ENCODE results near the gene MACROH2A1. TPM values are rescaled to one million over a fixed set of nuclear protein-coding genes. Genes with fewer than 3 reads are reported as not detected.

Gene MACROH2A1
- total and polyA plus RNA-seq, 2 of the 4 experiments (the other 2 are of a cell fraction): 122 to 126 TPM

DNA sequence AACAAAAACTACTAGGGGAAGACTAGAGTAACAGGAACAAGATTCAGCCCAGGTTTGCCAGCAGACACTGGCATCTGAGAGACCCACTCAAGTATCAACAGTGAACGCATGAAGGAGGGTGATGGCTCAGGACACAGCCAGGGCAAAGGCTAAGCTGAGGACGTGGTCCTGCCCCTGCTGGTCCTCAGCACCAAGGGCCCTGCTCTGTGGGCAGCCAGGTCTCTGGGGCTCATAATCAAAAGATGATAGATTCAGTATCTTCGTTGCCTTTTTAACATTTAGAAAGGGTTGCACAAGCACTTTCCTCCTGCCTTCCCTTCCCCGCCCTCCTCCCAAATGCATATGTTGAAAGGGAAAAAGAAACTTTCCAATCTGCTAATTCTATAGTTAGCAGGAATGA, 31.5 kb downstream of the MACROH2A1 start:
- peak; percentile 5 for ATAC-seq (ENCODE audit: low read depth)
- Histone ChIP-seq H4K20me1 (ENCODE audit: insufficient read depth, low read length) (peaks cover 22% of the 10 kb centered on the region; the same call in 1 of the 2 replicates), H3K79me1 (ENCODE audit: low read depth in 1 of 2, low read length in 2 of 2) (peaks cover 53 to 82% of the 10 kb centered on the region in 2 experiments), H4K91ac (ENCODE audit: insufficient read depth, low read depth, low read length) (peak overlapping the region; percentile 88), H3K9ac (ENCODE audit: low read depth, low read length) (peak overlapping the region; percentile 57), H3K4me1 (ENCODE audit: control insufficient read depth, insufficient read depth, low read length) (peaks cover 44% of the 10 kb centered on the region), H2BK5ac (ENCODE audit: low read depth, low read length, poor library complexity, severe bottlenecking) (peak overlapping the region; percentile 92), H2BK120ac (ENCODE audit: low read depth, low read length) (peak overlapping the region; percentile 90), H3K14ac (replicated peaks; ENCODE audit: low read depth, low read length) (peak overlapping the region; percentile 92), H3K27me3 (ENCODE audit: control insufficient read depth, insufficient read depth, low read length) (no peaks in the 10 kb centered on the region), H3K36me3 (ENCODE audit: control insufficient read depth, insufficient read depth, low read length) (peaks cover 32% of the 10 kb centered on the region), H3K9me3 (ENCODE audit: control insufficient read depth, insufficient read depth, low read length) (no peaks in the 10 kb centered on the region), H3K9me1 (ENCODE audit: insufficient read depth, low read length) (peaks cover 52% of the 10 kb centered on the region), H2BK20ac (ENCODE audit: low read depth, low read length) (peak overlapping the region; percentile 92), H3K56ac (ENCODE audit: extremely low read depth, insufficient read depth, low read length) (peak overlapping the region; percentile 24; the same call in 1 of the 2 replicates), H3K4ac (ENCODE audit: low read depth, low read length) (peak overlapping the region; percentile 92), H3K18ac (ENCODE audit: low read depth, low read length) (peak overlapping the region; percentile 98), H3K27ac (ENCODE audit: insufficient read depth, low read length) (peak overlapping the region; percentile 97), H3K4me2 (ENCODE audit: low read depth, low read length) (peak overlapping the region; percentile 77), H2BK15ac (ENCODE audit: low read depth, low read length) (peak overlapping the region; percentile 89; the same call in 2 of the 3 replicates), H2AK5ac (ENCODE audit: low read depth, low read length) (peak overlapping the region; percentile 98), H4K5ac (ENCODE audit: low read depth, low read length) (peak overlapping the region; percentile 98), H2AK9ac (replicated peaks; ENCODE audit: low read depth, low read length, poor library complexity) (peak overlapping the region; percentile 83), H3K23ac (ENCODE audit: low read depth, low read length) (peak overlapping the region; percentile 94), H4K8ac (ENCODE audit: low read depth in 2 of 2, low read length in 2 of 2) (peak overlapping the region; percentile 25 to 87; a peak in 3 of 4 replicates), H3K4me3 (ENCODE audit: insufficient read depth, low read depth, low read length) (no peak overlapping the region), H2AFZ (replicated peaks; ENCODE audit: low read length, poor library complexity) (no peak overlapping the region)
- no peak for DNase-seq
- no TSS peak for BruUV-seq (replicated peaks)
- in situ Hi-C loops (cut with MboI; ENCODE audit: low sequenced_read_pairs) (no loop called here), dilution Hi-C loops (cut with HindIII; ENCODE audit: low sequenced_read_pairs, unreplicated experiment) (no loop called here), intact Hi-C loops (cut with micrococcal nuclease) (no loop called here)
- no peak for TF ChIP-seq MXI1 (IDR thresholded peaks at IDR 0.05; ENCODE audit: borderline replicate concordance, low read depth, low read length)
- 80% methylated on average over 1 of the region's 4 CpGs; no CpG with 5 or more reads in 1 of the 2 experiments for WGBS, 2 experiments (ENCODE audit: extremely low coverage in 2 of 2, insufficient read length in 1 of 2)
- POLR2A ChIA-PET (ENCODE audit: unreplicated experiment): no interaction called here
- CTCF ChIA-PET: interaction anchor here (1.0 to 1.4 kb wide), 3 partner anchors 11 to 159 kb away, joined by 3 to 5 read pairs (median 4); no protein-coding TSS in a partner anchor

Data from IMR-90 (cell line).